HCT116 (cell line): ENCODE data around the gene S100G. TPM values are rescaled to one million over a fixed set of nuclear protein-coding genes. Genes with fewer than 3 reads are reported as not detected.

Experiments
- ATAC-seq: fragments of 200-7000 bp; cut with Tn5 transposase; 2 replicates; pipeline ENCODE4 v1.9.1; 2020; ENCODE audit warnings: mild to moderate bottlenecking, moderate library complexity
- BruUV-seq: library from RNA; stranded (reverse); fragments of 400-500 nt; replicated peaks from 2 replicates; lab custom pipeline; 2021; lab: Mats Ljungman, UMichigan
- CTCF ChIA-PET: fragments of 300-600 bp; sonication (Branson Sonifier 250); formaldehyde crosslinking; loops from one replicate; lab custom pipeline; 2021; ENCODE audit warnings: antibody characterized with exemption; lab: Charles Lee
- POLR2A ChIA-PET: fragments of 300-600, 350-600 bp; sonication (Branson Sonifier 250); formaldehyde crosslinking; loops from one replicate; lab custom pipeline; 2021; ENCODE audit warnings: antibody characterized with exemption; lab: Charles Lee
- RAD21 ChIA-PET, 2 experiments: fragments of 300-600 bp; sonication (Branson Sonifier 250); formaldehyde crosslinking; loops; one replicate each; lab custom pipeline; 2023; ENCODE audit warnings: low total read pairs in 2 of 2; ENCODE audit not compliant: uncharacterized antibody in 2 of 2, unreplicated experiment in 2 of 2, low non-redundant PET in 1 of 2; lab: Charles Lee
- DNase-seq: peaks from one replicate; pipeline ENCODE4 v3.0.0-alpha.2; 2010; ENCODE audit warnings: low read depth, low spot score
- H2AFZ ChIP-seq: fragments of 200-600 bp; shearing (Covaris generic), sonication (generic); 2 replicates; pipeline ENCODE4 v1.6.1; 2017; ENCODE audit warnings: low read depth, mixed run types, mixed read lengths, antibody characterized with exemption, low read length; ENCODE audit not compliant: poor library complexity, severe bottlenecking
- H3K27ac ChIP-seq: 2 replicates; pipeline ENCODE4 v1.5.1; 2012; ENCODE audit warnings: low read depth, low read length
- H3K27me3 ChIP-seq: fragments of 200-600 bp; sonication (generic); 2 replicates; pipeline ENCODE4 v1.6.1; 2016; ENCODE audit warnings: mixed run types, low read length, mixed read lengths; ENCODE audit not compliant: insufficient read depth
- H3K36me3 ChIP-seq, 2 experiments: fragments of 200-500 bp in 1 of 2; fragments of 200-600 bp in 1 of 2; sonication (Bioruptor generic) in 1 of 2; sonication (generic) in 1 of 2; 2 replicates each; pipeline versions ENCODE4 v1.5.1 to v1.6.1; 2014 to 2016; ENCODE audit warnings: low read length in 2 of 2, inconsistent platforms in 1 of 2, mixed read lengths in 1 of 2, mixed run types in 1 of 2; ENCODE audit not compliant: insufficient read depth in 2 of 2, control insufficient read depth in 1 of 2
- H3K4me1 ChIP-seq, 2 experiments: fragments of 200-600 bp in 1 of 2; sonication (generic) in 1 of 2; 2 replicates each; pipeline versions ENCODE4 v1.5.1 to v1.6.1; 2012 to 2017; ENCODE audit warnings: low read length in 2 of 2, inconsistent platforms in 1 of 2, mild to moderate bottlenecking in 1 of 2, mixed read lengths in 1 of 2, mixed run types in 1 of 2, moderate library complexity in 1 of 2; ENCODE audit not compliant: insufficient read depth in 2 of 2, control insufficient read depth in 1 of 2
- H3K4me2 ChIP-seq: fragments of 200-600 bp; sonication (generic); 2 replicates; pipeline ENCODE4 v1.6.1; 2017; ENCODE audit warnings: mixed run types, low read length, mixed read lengths
- H3K4me3 ChIP-seq, 2 experiments: fragments of 200-600 bp in 1 of 2; sonication (generic) in 1 of 2; replicated peaks in 1 of 2; 2 replicates each; pipeline ENCODE4 v1.5.1; 2011 to 2016; ENCODE audit warnings: low read length in 2 of 2, control low read depth in 1 of 2, low read depth in 1 of 2, mild to moderate bottlenecking in 1 of 2, mixed read lengths in 1 of 2, mixed run types in 1 of 2
- H3K79me2 ChIP-seq: fragments of 200-600 bp; sonication (generic); 2 replicates; pipeline ENCODE4 v1.6.1; 2017; ENCODE audit warnings: mild to moderate bottlenecking, mixed run types, low read length, moderate library complexity, mixed read lengths; ENCODE audit not compliant: insufficient read depth
- H3K9ac ChIP-seq: fragments of 200-600 bp; sonication (generic); 2 replicates; pipeline ENCODE4 v1.6.1; 2016; ENCODE audit warnings: low read length, mixed read lengths
- H3K9me2 ChIP-seq: fragments of 200-600 bp; sonication (generic), shearing (Covaris generic); 2 replicates; pipeline ENCODE4 v1.6.1; 2017; ENCODE audit warnings: mixed run types, mild to moderate bottlenecking, moderate library complexity; ENCODE audit not compliant: insufficient read depth
- H3K9me3 ChIP-seq, 2 experiments: fragments of 200-500 bp in 1 of 2; fragments of 200-600 bp in 1 of 2; sonication (Bioruptor generic) in 1 of 2; sonication (generic) in 1 of 2; 2 replicates each; pipeline ENCODE4 v1.6.1; 2014 to 2017; ENCODE audit warnings: low read length in 2 of 2, mixed read lengths in 2 of 2, inconsistent platforms in 1 of 2, low read depth in 1 of 2, mild to moderate bottlenecking in 1 of 2, mixed run types in 1 of 2, moderate library complexity in 1 of 2; ENCODE audit not compliant: control insufficient read depth in 1 of 2, insufficient read depth in 1 of 2
- H4K20me1 ChIP-seq: fragments of 200-600 bp; sonication (generic), shearing (Covaris generic); 2 replicates; pipeline ENCODE4 v1.6.1; 2017; ENCODE audit warnings: mixed run types, mild to moderate bottlenecking, moderate library complexity; ENCODE audit not compliant: insufficient read depth
- ATF3 ChIP-seq: IDR thresholded peaks from 2 replicates; pipeline ENCODE4 v1.6.1; 2012
- CBX3 ChIP-seq: IDR thresholded peaks from 2 replicates; pipeline ENCODE4 v1.6.1; 2012; ENCODE audit warnings: low read depth
- CEBPB ChIP-seq: IDR thresholded peaks from 2 replicates; pipeline ENCODE4 v1.6.1; 2012; ENCODE audit warnings: low read depth
- CTCF ChIP-seq, 3 experiments: fragments of 200-600 bp in 1 of 3; sonication (generic) in 1 of 3; IDR thresholded peaks in 2 of 3; conservative IDR thresholded peaks in 1 of 3; 2 replicates each; pipeline ENCODE4 v1.5.1; 2012 to 2017; ENCODE audit warnings: low read depth in 2 of 3, low read length in 2 of 3, antibody characterized with exemption in 1 of 3, borderline replicate concordance in 1 of 3, control low read depth in 1 of 3, mild to moderate bottlenecking in 1 of 3, mixed read lengths in 1 of 3, mixed run types in 1 of 3, moderate library complexity in 1 of 3; ENCODE audit not compliant: insufficient read depth in 1 of 3
- EGR1 ChIP-seq: IDR thresholded peaks from 2 replicates; pipeline ENCODE4 v1.6.1; 2012; ENCODE audit warnings: low read depth
- ELF1 ChIP-seq: IDR thresholded peaks from 2 replicates; pipeline ENCODE4 v1.6.1; 2012; ENCODE audit warnings: low read depth, borderline replicate concordance
- EZH2 ChIP-seq: fragments of 200-600 bp; sonication (generic); IDR thresholded peaks from 2 replicates; pipeline ENCODE4 v1.6.1; 2017; ENCODE audit warnings: antibody characterized with exemption, mixed run types
- EZH2phosphoT487 ChIP-seq: fragments of 200-600 bp; IDR thresholded peaks from 2 replicates; pipeline ENCODE4 v1.6.1; 2018; ENCODE audit warnings: antibody characterized with exemption, borderline replicate concordance
- JUND ChIP-seq: IDR thresholded peaks from 2 replicates; pipeline ENCODE4 v1.6.1; 2012
- MAX ChIP-seq: IDR thresholded peaks from 2 replicates; pipeline ENCODE4 v1.6.1; 2012
- POLR2A ChIP-seq: IDR thresholded peaks from 2 replicates; pipeline ENCODE4 v1.7.0; 2011; ENCODE audit warnings: borderline replicate concordance; ENCODE audit not compliant: insufficient read depth, insufficient read length; ENCODE audit errors: extremely low read depth
- RAD21 ChIP-seq: IDR thresholded peaks from 2 replicates; pipeline ENCODE4 v1.6.1; 2012; ENCODE audit warnings: low read depth, mild to moderate bottlenecking
- REST ChIP-seq: IDR thresholded peaks from 2 replicates; pipeline ENCODE4 v1.6.1; 2012; ENCODE audit warnings: low read depth
- SIN3A ChIP-seq: IDR thresholded peaks from 2 replicates; pipeline ENCODE4 v1.6.1; 2012; ENCODE audit warnings: low read depth
- SP1 ChIP-seq: IDR thresholded peaks from 2 replicates; pipeline ENCODE4 v1.6.1; 2012; ENCODE audit warnings: low read depth
- TCF7L2 ChIP-seq: IDR thresholded peaks from 2 replicates; pipeline ENCODE4 v1.7.0; 2011; ENCODE audit warnings: borderline replicate concordance, inconsistent platforms; ENCODE audit not compliant: insufficient read depth, insufficient read length; ENCODE audit errors: extremely low read depth
- ZBTB33 ChIP-seq: IDR thresholded peaks from 2 replicates; pipeline ENCODE4 v1.6.1; 2011; ENCODE audit warnings: mild to moderate bottlenecking, low read length, moderate library complexity; ENCODE audit not compliant: insufficient replicate concordance; ENCODE audit errors: extremely low read depth
- ZFX ChIP-seq: fragments of 450-650 bp; IDR thresholded peaks from 2 replicates; pipeline ENCODE4 v1.6.1; 2017
- intact Hi-C: fragments of 100-400 bp; cut with micrococcal nuclease; formaldehyde crosslinking; loops from 2 replicates; pipeline ENCODE4 v1.10.0; 2022
- total RNA-seq: library from RNA; stranded (reverse); gene quantifications from one replicate; pipeline ENCODE4 v1.2.1, GENCODE V29; 2021; ENCODE audit not compliant: unreplicated experiment

The S100G gene
- total RNA-seq, 1 experiment from 2014 or later = not detected

- TF ChIP-seq CEBPB = no peak
- no peak for TF ChIP-seq CTCF (IDR thresholded peaks at IDR 0.05 in 2 of 3, conservative IDR thresholded peaks at IDR 0.05 in 1 of 3; ENCODE audit: borderline replicate concordance in 1 of 3, insufficient read depth in 1 of 3, low read depth in 2 of 3, low read length in 2 of 3)
- TF ChIP-seq JUND = no peak
- no peak for TF ChIP-seq CBX3
- TF ChIP-seq TCF7L2 = no peak
- TF ChIP-seq SIN3A = no peak
- TF ChIP-seq ZFX = no peak
- no peak for TF ChIP-seq EZH2phosphoT487
- TF ChIP-seq MAX = no peak
- TF ChIP-seq EZH2 = no peak
- TF ChIP-seq SP1 = no peak
- TF ChIP-seq ZBTB33 = no peak
- TF ChIP-seq REST = no peak
- TF ChIP-seq EGR1 = no peak
- TF ChIP-seq ATF3 = no peak
- no peak for TF ChIP-seq ELF1
- no peak for TF ChIP-seq POLR2A
- TF ChIP-seq RAD21 = no peak
- TF ChIP-seq, all 23 proteins: peak for 0
- DNase-seq = no peak
- Histone ChIP-seq H3K36me3 (no peaks in the 10 kb centered on the region; a peak in 1 of 4 replicates), H3K79me2 (no peaks in the 10 kb centered on the region), H4K20me1 (no peaks in the 10 kb centered on the region), H2AFZ (no peak overlapping the region), H3K4me1 (no peaks in the 10 kb centered on the region), H3K27me3 (no peaks in the 10 kb centered on the region), H3K9me3 (no peaks in the 10 kb centered on the region), H3K9ac (no peak overlapping the region), H3K9me2 (no peaks in the 10 kb centered on the region), H3K27ac (no peak overlapping the region), H3K4me2 (no peak overlapping the region), H3K4me3 (no peak overlapping the region)
- ChIA-PET CTCF (no interaction called here), RAD21 (no interaction called here), POLR2A (no interaction called here)
- BruUV-seq = no TSS peak
- ATAC-seq = no peak
- intact Hi-C loops = no loop called here
These were observed 32.6 kb upstream of the S100G start for GRCh38 chrX:16617382-16617781.
